Measurements from ENCODE around the gene OBSCN. TPM values are rescaled to one million over a fixed set of nuclear protein-coding genes. Genes with fewer than 3 reads are reported as not detected.

OBSCN gene
- total and polyA plus RNA-seq, 2 donors (not counting 3 experiments of a cell fraction or from before 2014, with no cell fraction given): 1.5 to 2.9 TPM

GRCh38 chr1:228341450-228341813, 133.6 kb downstream of the OBSCN start:
- no peaks in the 10 kb centered on the region for H3K4me1 ChIP-seq (ENCODE audit: control insufficient read depth, extremely low read depth, insufficient read depth, low read length)
- POLR2A ChIA-PET: no interaction called here
- no peaks in the 10 kb centered on the region for H3K9me1 ChIP-seq (replicated peaks; ENCODE audit: control insufficient read depth, extremely low read depth, insufficient read depth, low read length)
- FAIRE-seq (no peak), DNase-seq (ENCODE audit: low read depth, low spot score) (no peak)
- H4K20me1 ChIP-seq (replicated peaks; ENCODE audit: control insufficient read depth, extremely low read depth, insufficient read depth, low read length): no peaks in the 10 kb centered on the region
- H3K36me3 ChIP-seq (ENCODE audit: control insufficient read depth in 2 of 2, extremely low read depth in 1 of 2, insufficient read depth in 2 of 2, low read length in 2 of 2): no peaks in the 10 kb centered on the region
- dilution Hi-C loops (cut with MboI; ENCODE audit: extremely low pct_ligation_motif_present, low sequenced_read_pairs): no loop called here
- H3K27me3 ChIP-seq (ENCODE audit: control insufficient read depth in 2 of 2, insufficient read depth in 2 of 2, low read length in 2 of 2): no peaks in the 10 kb centered on the region
- H3K9ac ChIP-seq (replicated peaks; ENCODE audit: extremely low read depth, insufficient read depth, low read length): no peak overlapping the region
- TF ChIP-seq, protein P1, sequence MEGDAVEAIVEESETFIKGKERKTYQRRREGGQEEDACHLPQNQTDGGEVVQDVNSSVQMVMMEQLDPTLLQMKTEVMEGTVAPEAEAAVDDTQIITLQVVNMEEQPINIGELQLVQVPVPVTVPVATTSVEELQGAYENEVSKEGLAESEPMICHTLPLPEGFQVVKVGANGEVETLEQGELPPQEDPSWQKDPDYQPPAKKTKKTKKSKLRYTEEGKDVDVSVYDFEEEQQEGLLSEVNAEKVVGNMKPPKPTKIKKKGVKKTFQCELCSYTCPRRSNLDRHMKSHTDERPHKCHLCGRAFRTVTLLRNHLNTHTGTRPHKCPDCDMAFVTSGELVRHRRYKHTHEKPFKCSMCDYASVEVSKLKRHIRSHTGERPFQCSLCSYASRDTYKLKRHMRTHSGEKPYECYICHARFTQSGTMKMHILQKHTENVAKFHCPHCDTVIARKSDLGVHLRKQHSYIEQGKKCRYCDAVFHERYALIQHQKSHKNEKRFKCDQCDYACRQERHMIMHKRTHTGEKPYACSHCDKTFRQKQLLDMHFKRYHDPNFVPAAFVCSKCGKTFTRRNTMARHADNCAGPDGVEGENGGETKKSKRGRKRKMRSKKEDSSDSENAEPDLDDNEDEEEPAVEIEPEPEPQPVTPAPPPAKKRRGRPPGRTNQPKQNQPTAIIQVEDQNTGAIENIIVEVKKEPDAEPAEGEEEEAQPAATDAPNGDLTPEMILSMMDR (IDR thresholded peaks at IDR 0.05; ENCODE audit: extremely low read depth in 1 of 2, insufficient read depth in 1 of 2, low read depth in 1 of 2, low read length in 2 of 2): no peak
- no peak for TF ChIP-seq POLR2AphosphoS5 (IDR thresholded peaks at IDR 0.05; ENCODE audit: insufficient read depth, low read depth, low read length)
- TF ChIP-seq JUN (IDR thresholded peaks at IDR 0.05; ENCODE audit: borderline replicate concordance, insufficient read depth, insufficient read length, low read depth): no peak
- no peak for TF ChIP-seq MAX (IDR thresholded peaks at IDR 0.05; ENCODE audit: insufficient read depth, insufficient read length)
- TF ChIP-seq GATA2 (IDR thresholded peaks at IDR 0.05; ENCODE audit: insufficient read depth, insufficient read length, low read depth, low read length): no peak
- no peak for TF ChIP-seq MYC (IDR thresholded peaks at IDR 0.05; ENCODE audit: low read depth, low read length)
- TF ChIP-seq EZH2 (IDR thresholded peaks at IDR 0.05; ENCODE audit: borderline replicate concordance, low read depth, low read length, severe bottlenecking): no peak
- no peak for TF ChIP-seq POLR2A (IDR thresholded peaks at IDR 0.05; ENCODE audit: low read depth, low read length)
- intact Hi-C loops (cut with micrococcal nuclease): no loop called here
- no peaks in the 10 kb centered on the region for H3K9me3 ChIP-seq (replicated peaks; ENCODE audit: control insufficient read depth, insufficient read depth, low read length)
- no peak overlapping the region for H3K4me2 ChIP-seq (ENCODE audit: insufficient read depth, low read length)
- CTCF ChIA-PET: no interaction called here
- no TSS peak for BruUV-seq (replicated peaks)
- H3K27ac ChIP-seq (ENCODE audit: insufficient read depth, low read depth, low read length): no peak overlapping the region
- no peak overlapping the region for H2AFZ ChIP-seq (ENCODE audit: low read depth, low read length)
- no peak overlapping the region for H3K4me3 ChIP-seq (replicated peaks in 1 of 3; ENCODE audit: insufficient read depth in 1 of 3, low read depth in 1 of 3, low read length in 3 of 3)
- no peaks in the 10 kb centered on the region for H3K79me2 ChIP-seq (ENCODE audit: control insufficient read depth, insufficient read depth, low read length)
